H54 (cell line): ENCODE results near the gene P2RY14.

Experiments
- DNase-seq: peaks from one replicate; pipeline ENCODE4 v3.0.0; 2011; ENCODE audit warnings: low spot score, mixed read lengths; ENCODE audit not compliant: insufficient read length
- FAIRE-seq: peaks from 3 replicates; lab custom pipeline; 2011; peaks lifted over from hg19 to GRCh38; lab: Jason Lieb, UNC
- POLR2A ChIP-seq: IDR thresholded peaks from 2 replicates; pipeline ENCODE4 v1.6.1; 2011; ENCODE audit warnings: low read depth, mild to moderate bottlenecking, low read length

The P2RY14 gene

DNA sequence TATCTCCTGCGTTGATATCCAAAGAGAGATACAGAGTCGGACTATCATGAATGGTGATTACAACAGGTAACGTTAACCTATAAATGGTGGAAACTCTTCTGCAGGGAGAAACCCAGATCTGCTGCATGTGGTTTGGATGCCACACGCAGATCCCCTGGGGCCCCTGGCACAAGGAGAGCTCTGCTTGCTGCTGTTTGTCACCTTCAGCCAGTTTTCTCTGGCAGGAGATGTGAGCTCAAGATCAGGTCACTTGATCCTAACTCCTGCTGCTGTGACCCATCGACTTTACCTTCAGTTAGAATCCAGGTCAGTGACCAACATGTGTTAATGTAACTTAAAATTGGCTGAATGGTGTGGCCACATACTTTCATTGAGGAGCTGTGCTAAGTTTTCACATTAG, 51.5 kb downstream of the P2RY14 start:
- no peak for TF ChIP-seq POLR2A
- DNase-seq (no peak), FAIRE-seq (no peak)

- FAIRE-seq (no peak), DNase-seq (no peak)
- TF ChIP-seq POLR2A: no peak
These were observed 52.2 kb downstream of the P2RY14 start for GRCh38 chr3:151226088-151226563.

- FAIRE-seq (no peak), DNase-seq (no peak)
- TF ChIP-seq POLR2A: no peak
These were observed 53.0 kb downstream of the P2RY14 start for GRCh38 chr3:151225040-151225975.

DNA sequence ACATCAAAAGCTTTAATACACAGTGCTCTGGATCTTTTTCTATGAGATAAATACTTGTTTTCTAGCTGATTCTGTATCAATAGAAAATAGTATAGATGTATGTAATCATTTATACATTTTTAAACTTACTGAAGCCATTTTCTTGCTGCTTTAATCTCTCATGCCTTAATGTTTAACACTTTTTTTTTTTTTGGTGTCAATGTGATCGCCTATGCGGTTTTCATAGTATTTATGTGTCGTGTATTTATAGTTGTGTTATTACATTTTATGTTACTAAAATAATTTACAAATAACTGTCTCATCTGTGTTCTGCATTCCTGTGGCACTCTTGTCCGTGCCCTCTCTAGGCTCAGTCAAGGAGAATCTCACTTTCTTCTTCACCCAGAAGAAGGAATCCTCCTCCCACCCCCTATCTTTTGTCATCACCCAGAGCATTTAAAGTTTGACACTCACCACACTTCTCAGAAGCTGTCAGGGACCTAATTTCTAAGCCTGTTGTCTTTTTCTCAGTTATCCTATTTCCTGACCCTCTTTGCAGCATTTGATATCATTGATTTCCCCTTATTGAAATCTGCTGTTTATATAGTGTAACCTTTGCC, 54.0 kb downstream of the P2RY14 start:
- FAIRE-seq (no peak), DNase-seq (no peak)
- TF ChIP-seq POLR2A: no peak

DNA sequence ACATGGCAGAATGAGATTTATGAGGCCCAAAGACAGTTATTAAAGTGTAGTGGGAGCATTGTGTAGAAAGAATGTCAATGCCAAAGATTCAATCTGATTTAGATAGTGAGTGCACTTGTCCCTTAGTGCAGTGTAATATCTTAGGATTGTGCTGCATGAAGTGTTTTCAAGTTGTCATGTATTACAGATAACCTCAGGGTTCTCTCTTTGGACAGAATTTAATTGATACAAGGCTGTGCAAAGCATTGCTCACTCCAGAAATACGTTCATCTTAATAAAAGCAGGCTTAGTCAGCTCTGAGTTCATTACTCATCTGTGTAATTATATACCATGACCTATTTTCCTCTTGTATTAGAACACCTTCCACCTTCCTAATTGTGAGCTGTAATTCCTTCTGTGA, 59.3 kb downstream of the P2RY14 start:
- FAIRE-seq (no peak), DNase-seq (no peak)
- TF ChIP-seq POLR2A: no peak

GRCh38 chr3:151218136-151218535, 60.2 kb downstream of the P2RY14 start:
- DNase-seq: no peak
- TF ChIP-seq POLR2A: no peak
- no peak for FAIRE-seq

- TF ChIP-seq POLR2A: no peak
- no peak for DNase-seq
- no peak for FAIRE-seq
These were observed 61.4 kb downstream of the P2RY14 start for GRCh38 chr3:151216641-151217607.

GRCh38 chr3:151214459-151214858, 63.9 kb downstream of the P2RY14 start:
- DNase-seq (no peak), FAIRE-seq (no peak)
- TF ChIP-seq POLR2A: no peak

GRCh38 chr3:151213881-151214280, 64.5 kb downstream of the P2RY14 start:
- TF ChIP-seq POLR2A: no peak
- FAIRE-seq (no peak), DNase-seq (no peak)

- DNase-seq (no peak), FAIRE-seq (no peak)
- no peak for TF ChIP-seq POLR2A
These were observed 65.2 kb downstream of the P2RY14 start for GRCh38 chr3:151213151-151213550.

- DNase-seq (no peak), FAIRE-seq (no peak)
- TF ChIP-seq POLR2A: no peak
These were observed 67.5 kb downstream of the P2RY14 start for GRCh38 chr3:151210676-151211381.

GRCh38 chr3:151209654-151210053, 68.7 kb downstream of the P2RY14 start:
- DNase-seq (no peak), FAIRE-seq (no peak)
- TF ChIP-seq POLR2A: no peak

DNA sequence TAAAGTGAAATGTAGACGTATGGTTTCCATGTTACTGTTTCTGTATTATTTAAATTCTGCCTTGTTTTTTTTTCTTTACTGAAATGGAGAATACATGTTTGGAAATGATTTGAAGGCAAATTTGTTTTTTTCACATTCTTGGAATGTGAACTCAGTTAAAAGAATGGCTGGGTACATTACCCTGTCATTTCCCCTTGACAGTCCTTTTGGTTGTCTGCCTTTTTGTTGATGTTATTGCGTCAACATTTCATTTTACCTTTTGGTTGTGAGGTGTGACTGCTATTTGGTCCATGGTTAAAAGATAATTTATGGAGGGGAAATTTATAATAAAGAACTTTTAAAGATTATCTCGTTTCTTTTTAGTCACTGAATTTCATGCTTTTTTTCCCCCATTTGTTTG, 72.1 kb downstream of the P2RY14 start:
- DNase-seq (no peak), FAIRE-seq (no peak)
- no peak for TF ChIP-seq POLR2A
